Upper lobe of left lung (tissue), 4 donors: Measurements from ENCODE around the gene AOAH.

Experiments
- EP300 ChIP-seq, 4 donors: sonication (generic); formaldehyde crosslinking; IDR thresholded peaks; one replicate each; pipeline ENCODE4 v1.5.1; 2017; ENCODE audit warnings: antibody characterized with exemption in 4 of 4, control low read depth in 2 of 4
- POLR2A ChIP-seq, 4 donors: fragments of 450-650 bp; IDR thresholded peaks; one replicate each; pipeline ENCODE4 v1.5.1; 2016 to 2017; ENCODE audit warnings: antibody characterized with exemption in 4 of 4, mild to moderate bottlenecking in 2 of 4
- POLR2AphosphoS5 ChIP-seq, 2 donors: sonication (generic); formaldehyde crosslinking; IDR thresholded peaks; one replicate each; pipeline ENCODE4 v1.5.1; 2017; ENCODE audit warnings: antibody characterized with exemption in 2 of 2
- TF ChIP-seq, protein P1 (sequence below), 6 experiments: fragments of 450-650 bp in 4 of 6; fragments of 200-600 bp in 2 of 6; sonication (generic) in 2 of 6; IDR thresholded peaks; one replicate each; pipeline ENCODE4 v1.5.1; 2016 to 2019; ENCODE audit warnings: antibody characterized with exemption in 6 of 6

DNA sequence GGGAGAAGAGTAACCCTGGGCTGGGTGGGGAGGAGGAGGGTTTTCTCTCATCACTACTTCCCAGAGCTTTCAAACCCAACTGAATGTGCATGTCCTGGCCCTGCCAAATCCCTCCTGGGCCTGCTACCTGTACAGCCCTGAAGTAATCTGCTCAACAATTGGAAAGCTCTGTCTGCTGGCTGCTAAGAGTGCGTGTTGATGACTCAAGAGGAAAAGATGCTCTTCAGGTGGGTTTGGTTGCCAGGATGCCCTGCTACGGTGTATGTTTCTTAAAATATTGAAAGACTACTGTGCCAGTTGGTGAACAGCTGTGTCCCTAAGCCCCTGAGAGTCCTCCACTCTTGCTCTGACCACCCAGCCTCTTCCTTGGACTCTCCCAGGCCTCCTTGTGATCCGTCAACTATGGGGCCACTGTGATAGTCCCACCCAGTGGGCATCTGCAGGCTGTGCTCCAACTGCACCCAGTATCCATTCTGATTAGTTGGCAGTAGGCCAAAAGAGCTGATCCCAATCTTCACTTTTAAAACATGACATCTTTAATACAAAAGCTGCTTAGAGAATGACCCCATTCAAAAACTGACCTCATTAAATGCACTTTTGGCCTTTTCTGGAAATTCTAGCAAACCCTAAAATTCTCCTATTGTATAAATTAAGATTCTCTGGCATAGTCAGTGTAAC is 85.6 kb downstream of the AOAH start:
- TF ChIP-seq, protein P1, sequence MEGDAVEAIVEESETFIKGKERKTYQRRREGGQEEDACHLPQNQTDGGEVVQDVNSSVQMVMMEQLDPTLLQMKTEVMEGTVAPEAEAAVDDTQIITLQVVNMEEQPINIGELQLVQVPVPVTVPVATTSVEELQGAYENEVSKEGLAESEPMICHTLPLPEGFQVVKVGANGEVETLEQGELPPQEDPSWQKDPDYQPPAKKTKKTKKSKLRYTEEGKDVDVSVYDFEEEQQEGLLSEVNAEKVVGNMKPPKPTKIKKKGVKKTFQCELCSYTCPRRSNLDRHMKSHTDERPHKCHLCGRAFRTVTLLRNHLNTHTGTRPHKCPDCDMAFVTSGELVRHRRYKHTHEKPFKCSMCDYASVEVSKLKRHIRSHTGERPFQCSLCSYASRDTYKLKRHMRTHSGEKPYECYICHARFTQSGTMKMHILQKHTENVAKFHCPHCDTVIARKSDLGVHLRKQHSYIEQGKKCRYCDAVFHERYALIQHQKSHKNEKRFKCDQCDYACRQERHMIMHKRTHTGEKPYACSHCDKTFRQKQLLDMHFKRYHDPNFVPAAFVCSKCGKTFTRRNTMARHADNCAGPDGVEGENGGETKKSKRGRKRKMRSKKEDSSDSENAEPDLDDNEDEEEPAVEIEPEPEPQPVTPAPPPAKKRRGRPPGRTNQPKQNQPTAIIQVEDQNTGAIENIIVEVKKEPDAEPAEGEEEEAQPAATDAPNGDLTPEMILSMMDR (IDR thresholded peaks at IDR 0.05): no peak
- no peak for TF ChIP-seq POLR2A (IDR thresholded peaks at IDR 0.05)
- no peak for TF ChIP-seq POLR2AphosphoS5 (IDR thresholded peaks at IDR 0.05)
- TF ChIP-seq EP300 (IDR thresholded peaks at IDR 0.05): no peak
